ENCODE measurements around the gene NCAPH2.

Gene NCAPH2

DNA sequence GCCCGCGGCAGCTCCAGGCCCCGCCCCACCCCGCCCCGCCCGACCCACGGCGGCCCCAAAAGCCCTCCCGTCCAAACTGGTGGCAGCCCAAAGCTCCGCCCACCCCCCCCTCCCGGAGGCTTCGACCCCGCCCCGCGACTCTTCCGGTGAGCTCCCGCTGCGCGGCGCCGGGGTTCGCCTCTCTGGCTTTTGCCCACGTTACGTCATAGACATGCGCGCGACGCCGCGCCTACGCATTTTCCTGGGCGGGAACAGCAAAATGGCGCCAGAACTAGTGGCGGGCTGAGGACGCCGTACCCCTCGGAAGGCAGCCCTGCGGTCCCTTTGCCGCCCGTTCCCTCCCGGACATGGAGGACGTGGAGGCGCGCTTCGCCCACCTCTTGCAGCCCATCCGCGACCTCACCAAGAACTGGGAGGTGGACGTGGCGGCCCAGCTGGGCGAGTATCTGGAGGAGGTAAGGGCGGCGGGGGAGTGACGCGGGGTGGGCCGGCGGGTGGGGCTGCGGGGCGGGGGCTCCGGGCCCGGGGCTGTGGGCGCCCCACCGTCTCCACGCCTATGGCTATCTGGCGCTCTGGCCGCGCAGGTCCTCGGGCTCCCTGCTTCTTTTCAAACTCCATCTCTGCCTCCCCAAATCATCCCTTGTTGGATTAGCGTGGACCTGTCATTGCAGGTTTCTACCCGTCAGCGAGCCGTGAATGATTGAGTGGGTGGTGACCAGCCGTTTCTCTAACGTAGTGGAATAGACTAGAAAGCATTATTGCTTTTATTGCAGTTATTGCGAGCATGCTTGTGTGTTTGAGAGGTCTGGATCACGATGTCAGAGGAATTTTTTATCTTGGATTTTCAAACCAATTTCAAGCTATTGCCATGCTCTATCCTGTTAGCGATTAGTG is at the start of gene NCAPH2 (continued):
- TF ChIP-seq, protein P1, sequence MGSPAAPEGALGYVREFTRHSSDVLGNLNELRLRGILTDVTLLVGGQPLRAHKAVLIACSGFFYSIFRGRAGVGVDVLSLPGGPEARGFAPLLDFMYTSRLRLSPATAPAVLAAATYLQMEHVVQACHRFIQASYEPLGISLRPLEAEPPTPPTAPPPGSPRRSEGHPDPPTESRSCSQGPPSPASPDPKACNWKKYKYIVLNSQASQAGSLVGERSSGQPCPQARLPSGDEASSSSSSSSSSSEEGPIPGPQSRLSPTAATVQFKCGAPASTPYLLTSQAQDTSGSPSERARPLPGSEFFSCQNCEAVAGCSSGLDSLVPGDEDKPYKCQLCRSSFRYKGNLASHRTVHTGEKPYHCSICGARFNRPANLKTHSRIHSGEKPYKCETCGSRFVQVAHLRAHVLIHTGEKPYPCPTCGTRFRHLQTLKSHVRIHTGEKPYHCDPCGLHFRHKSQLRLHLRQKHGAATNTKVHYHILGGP (tag by site-specific recombination; IDR thresholded peaks at IDR 0.05), result peak; percentile 55; the same call in 1 of the 2 replicates
- TF ChIP-seq, protein P2, sequence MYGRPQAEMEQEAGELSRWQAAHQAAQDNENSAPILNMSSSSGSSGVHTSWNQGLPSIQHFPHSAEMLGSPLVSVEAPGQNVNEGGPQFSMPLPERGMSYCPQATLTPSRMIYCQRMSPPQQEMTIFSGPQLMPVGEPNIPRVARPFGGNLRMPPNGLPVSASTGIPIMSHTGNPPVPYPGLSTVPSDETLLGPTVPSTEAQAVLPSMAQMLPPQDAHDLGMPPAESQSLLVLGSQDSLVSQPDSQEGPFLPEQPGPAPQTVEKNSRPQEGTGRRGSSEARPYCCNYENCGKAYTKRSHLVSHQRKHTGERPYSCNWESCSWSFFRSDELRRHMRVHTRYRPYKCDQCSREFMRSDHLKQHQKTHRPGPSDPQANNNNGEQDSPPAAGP (tag by site-specific recombination; IDR thresholded peaks at IDR 0.05), result peak; percentile 99
- TF ChIP-seq, protein P3, sequence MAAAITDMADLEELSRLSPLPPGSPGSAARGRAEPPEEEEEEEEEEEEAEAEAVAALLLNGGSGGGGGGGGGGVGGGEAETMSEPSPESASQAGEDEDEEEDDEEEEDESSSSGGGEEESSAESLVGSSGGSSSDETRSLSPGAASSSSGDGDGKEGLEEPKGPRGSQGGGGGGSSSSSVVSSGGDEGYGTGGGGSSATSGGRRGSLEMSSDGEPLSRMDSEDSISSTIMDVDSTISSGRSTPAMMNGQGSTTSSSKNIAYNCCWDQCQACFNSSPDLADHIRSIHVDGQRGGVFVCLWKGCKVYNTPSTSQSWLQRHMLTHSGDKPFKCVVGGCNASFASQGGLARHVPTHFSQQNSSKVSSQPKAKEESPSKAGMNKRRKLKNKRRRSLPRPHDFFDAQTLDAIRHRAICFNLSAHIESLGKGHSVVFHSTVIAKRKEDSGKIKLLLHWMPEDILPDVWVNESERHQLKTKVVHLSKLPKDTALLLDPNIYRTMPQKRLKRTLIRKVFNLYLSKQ (tag by site-specific recombination; IDR thresholded peaks at IDR 0.05; ENCODE audit: borderline replicate concordance), result no peak
- TF ChIP-seq ZNF747 (tag by site-specific recombination; IDR thresholded peaks at IDR 0.05) (no peak), ZIC2 (tag by site-specific recombination; IDR thresholded peaks at IDR 0.05) (peak; percentile 64; the same call in 1 of the 2 replicates), ZBTB20 (tag by site-specific recombination; IDR thresholded peaks at IDR 0.05) (peak; percentile 82), KLF7 (tag by site-specific recombination; IDR thresholded peaks at IDR 0.05; ENCODE audit: borderline replicate concordance) (peak; percentile 96), ZBTB7A (tag by site-specific recombination; IDR thresholded peaks at IDR 0.05; ENCODE audit: low read depth) (peak; percentile 66; the same call in 1 of the 2 replicates), SCRT1 (tag by site-specific recombination; IDR thresholded peaks at IDR 0.05; ENCODE audit: borderline replicate concordance) (no peak), ZFHX2 (tag by site-specific recombination; conservative IDR thresholded peaks at IDR 0.05) (peak; percentile 98), OVOL3 (tag by site-specific recombination; IDR thresholded peaks at IDR 0.05) (no peak), ZNF311 (tag by site-specific recombination; IDR thresholded peaks at IDR 0.05; ENCODE audit: borderline replicate concordance) (no peak), WT1 (tag by site-specific recombination; IDR thresholded peaks at IDR 0.05) (peak; percentile 74), ZNF23 (tag by site-specific recombination; IDR thresholded peaks at IDR 0.05; ENCODE audit: borderline replicate concordance) (no peak), ZNF664 (tag by site-specific recombination; IDR thresholded peaks at IDR 0.05) (no peak), ZNF157 (tag by site-specific recombination; IDR thresholded peaks at IDR 0.05) (no peak), ZNF658 (tag by site-specific recombination; IDR thresholded peaks at IDR 0.05) (no peak), ZNF561 (tag by site-specific recombination; IDR thresholded peaks at IDR 0.05; ENCODE audit: borderline replicate concordance) (0 out of 2 replicates have a peak, but pooled peaks have one; percentile 34), HOXA7 (CRISPR knock-in tag; IDR thresholded peaks at IDR 0.05; ENCODE audit: borderline replicate concordance) (no peak), ZNF391 (tag by site-specific recombination; IDR thresholded peaks at IDR 0.05; ENCODE audit: borderline replicate concordance, low read depth) (peak; percentile 93; the same call in 1 of the 2 replicates), ZNF211 (tag by site-specific recombination; IDR thresholded peaks at IDR 0.05; ENCODE audit: low read depth) (no peak)
- TF ChIP-seq, protein P4, sequence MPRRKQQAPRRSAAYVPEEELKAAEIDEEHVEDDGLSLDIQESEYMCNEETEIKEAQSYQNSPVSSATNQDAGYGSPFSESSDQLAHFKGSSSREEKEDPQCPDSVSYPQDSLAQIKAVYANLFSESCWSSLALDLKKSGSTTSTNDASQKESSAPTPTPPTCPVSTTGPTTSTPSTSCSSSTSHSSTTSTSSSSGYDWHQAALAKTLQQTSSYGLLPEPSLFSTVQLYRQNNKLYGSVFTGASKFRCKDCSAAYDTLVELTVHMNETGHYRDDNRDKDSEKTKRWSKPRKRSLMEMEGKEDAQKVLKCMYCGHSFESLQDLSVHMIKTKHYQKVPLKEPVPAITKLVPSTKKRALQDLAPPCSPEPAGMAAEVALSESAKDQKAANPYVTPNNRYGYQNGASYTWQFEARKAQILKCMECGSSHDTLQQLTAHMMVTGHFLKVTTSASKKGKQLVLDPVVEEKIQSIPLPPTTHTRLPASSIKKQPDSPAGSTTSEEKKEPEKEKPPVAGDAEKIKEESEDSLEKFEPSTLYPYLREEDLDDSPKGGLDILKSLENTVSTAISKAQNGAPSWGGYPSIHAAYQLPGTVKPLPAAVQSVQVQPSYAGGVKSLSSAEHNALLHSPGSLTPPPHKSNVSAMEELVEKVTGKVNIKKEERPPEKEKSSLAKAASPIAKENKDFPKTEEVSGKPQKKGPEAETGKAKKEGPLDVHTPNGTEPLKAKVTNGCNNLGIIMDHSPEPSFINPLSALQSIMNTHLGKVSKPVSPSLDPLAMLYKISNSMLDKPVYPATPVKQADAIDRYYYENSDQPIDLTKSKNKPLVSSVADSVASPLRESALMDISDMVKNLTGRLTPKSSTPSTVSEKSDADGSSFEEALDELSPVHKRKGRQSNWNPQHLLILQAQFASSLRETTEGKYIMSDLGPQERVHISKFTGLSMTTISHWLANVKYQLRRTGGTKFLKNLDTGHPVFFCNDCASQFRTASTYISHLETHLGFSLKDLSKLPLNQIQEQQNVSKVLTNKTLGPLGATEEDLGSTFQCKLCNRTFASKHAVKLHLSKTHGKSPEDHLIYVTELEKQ (tag by site-specific recombination; IDR thresholded peaks at IDR 0.05; ENCODE audit: borderline replicate concordance), result peak; percentile 65; the same call in 1 of the 2 replicates
- TF ChIP-seq, protein P5, sequence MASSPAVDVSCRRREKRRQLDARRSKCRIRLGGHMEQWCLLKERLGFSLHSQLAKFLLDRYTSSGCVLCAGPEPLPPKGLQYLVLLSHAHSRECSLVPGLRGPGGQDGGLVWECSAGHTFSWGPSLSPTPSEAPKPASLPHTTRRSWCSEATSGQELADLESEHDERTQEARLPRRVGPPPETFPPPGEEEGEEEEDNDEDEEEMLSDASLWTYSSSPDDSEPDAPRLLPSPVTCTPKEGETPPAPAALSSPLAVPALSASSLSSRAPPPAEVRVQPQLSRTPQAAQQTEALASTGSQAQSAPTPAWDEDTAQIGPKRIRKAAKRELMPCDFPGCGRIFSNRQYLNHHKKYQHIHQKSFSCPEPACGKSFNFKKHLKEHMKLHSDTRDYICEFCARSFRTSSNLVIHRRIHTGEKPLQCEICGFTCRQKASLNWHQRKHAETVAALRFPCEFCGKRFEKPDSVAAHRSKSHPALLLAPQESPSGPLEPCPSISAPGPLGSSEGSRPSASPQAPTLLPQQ (tag by site-specific recombination; IDR thresholded peaks at IDR 0.05), result peak; percentile 87
- TF ChIP-seq, protein P6, sequence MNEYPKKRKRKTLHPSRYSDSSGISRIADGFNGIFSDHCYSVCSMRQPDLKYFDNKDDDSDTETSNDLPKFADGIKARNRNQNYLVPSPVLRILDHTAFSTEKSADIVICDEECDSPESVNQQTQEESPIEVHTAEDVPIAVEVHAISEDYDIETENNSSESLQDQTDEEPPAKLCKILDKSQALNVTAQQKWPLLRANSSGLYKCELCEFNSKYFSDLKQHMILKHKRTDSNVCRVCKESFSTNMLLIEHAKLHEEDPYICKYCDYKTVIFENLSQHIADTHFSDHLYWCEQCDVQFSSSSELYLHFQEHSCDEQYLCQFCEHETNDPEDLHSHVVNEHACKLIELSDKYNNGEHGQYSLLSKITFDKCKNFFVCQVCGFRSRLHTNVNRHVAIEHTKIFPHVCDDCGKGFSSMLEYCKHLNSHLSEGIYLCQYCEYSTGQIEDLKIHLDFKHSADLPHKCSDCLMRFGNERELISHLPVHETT (tag by site-specific recombination; IDR thresholded peaks at IDR 0.05), result peak; percentile 86
- TF ChIP-seq, protein P7, sequence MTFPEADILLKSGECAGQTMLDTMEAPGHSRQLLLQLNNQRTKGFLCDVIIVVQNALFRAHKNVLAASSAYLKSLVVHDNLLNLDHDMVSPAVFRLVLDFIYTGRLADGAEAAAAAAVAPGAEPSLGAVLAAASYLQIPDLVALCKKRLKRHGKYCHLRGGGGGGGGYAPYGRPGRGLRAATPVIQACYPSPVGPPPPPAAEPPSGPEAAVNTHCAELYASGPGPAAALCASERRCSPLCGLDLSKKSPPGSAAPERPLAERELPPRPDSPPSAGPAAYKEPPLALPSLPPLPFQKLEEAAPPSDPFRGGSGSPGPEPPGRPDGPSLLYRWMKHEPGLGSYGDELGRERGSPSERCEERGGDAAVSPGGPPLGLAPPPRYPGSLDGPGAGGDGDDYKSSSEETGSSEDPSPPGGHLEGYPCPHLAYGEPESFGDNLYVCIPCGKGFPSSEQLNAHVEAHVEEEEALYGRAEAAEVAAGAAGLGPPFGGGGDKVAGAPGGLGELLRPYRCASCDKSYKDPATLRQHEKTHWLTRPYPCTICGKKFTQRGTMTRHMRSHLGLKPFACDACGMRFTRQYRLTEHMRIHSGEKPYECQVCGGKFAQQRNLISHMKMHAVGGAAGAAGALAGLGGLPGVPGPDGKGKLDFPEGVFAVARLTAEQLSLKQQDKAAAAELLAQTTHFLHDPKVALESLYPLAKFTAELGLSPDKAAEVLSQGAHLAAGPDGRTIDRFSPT (tag by site-specific recombination; IDR thresholded peaks at IDR 0.05), result peak; percentile 96
